Mesodermal cell (in vitro differentiated cells): Measurements from ENCODE around the gene UNC13A.

Experiments
- H3K27ac ChIP-seq: 2 replicates; pipeline ENCODE4 v1.7.0; 2013; ENCODE audit warnings: mild to moderate bottlenecking, low read depth, low read length, moderate library complexity; ENCODE audit not compliant: severe bottlenecking
- H3K36me3 ChIP-seq: 2 replicates; pipeline ENCODE4 v1.7.1; 2013; ENCODE audit warnings: mild to moderate bottlenecking, low read length, moderate library complexity; ENCODE audit not compliant: control insufficient read depth, insufficient read depth
- H3K4me1 ChIP-seq: one replicate; pipeline ENCODE4 v1.7.1; 2013; ENCODE audit warnings: mild to moderate bottlenecking, low read length; ENCODE audit not compliant: insufficient read depth, control insufficient read depth, poor library complexity, severe bottlenecking
- H3K4me3 ChIP-seq: 2 replicates; pipeline ENCODE4 v1.7.0; 2013; ENCODE audit warnings: low read length, control low read depth, mild to moderate bottlenecking; ENCODE audit not compliant: insufficient read depth, poor library complexity, severe bottlenecking; ENCODE audit errors: extremely low read depth
- H3K9me3 ChIP-seq: 2 replicates; pipeline ENCODE4 v1.7.1; 2013; ENCODE audit warnings: mild to moderate bottlenecking, low read length, moderate library complexity; ENCODE audit not compliant: control insufficient read depth
- WGBS, 2 experiments: methylation state at CpG; one replicate each; pipeline ENCODE4 v1.1.5; 2013; ENCODE audit warnings: missing lambda C conversion rate in 2 of 2; ENCODE audit not compliant: insufficient coverage in 2 of 2; 5-methylcytosine and 5-hydroxymethylcytosine counted together

UNC13A gene

GRCh38 chr19:17627161-17627560 lies 61.0 kb downstream of the UNC13A start:
- Histone ChIP-seq H3K4me3 (no peak overlapping the region), H3K36me3 (no peaks in the 10 kb centered on the region), H3K27ac (no peak overlapping the region), H3K4me1 (no peaks in the 10 kb centered on the region), H3K9me3 (peaks cover 1% of the 10 kb centered on the region)
- 93 to 100% methylated on average over 2 of the region's 3 CpGs for WGBS, 2 experiments

- WGBS, 2 experiments = 86 to 93% methylated on average over 9 of the region's 12 CpGs
- H3K9me3 ChIP-seq = peaks cover 7% of the 10 kb centered on the region
Observed at GRCh38 chr19:17626456-17627015, 61.6 kb downstream of the UNC13A start.

GRCh38 chr19:17625980-17626379 lies 62.2 kb downstream of the UNC13A start:
- Histone ChIP-seq H3K4me1 (no peaks in the 10 kb centered on the region), H3K36me3 (no peaks in the 10 kb centered on the region), H3K4me3 (no peak overlapping the region), H3K27ac (no peak overlapping the region), H3K9me3 (peaks cover 8% of the 10 kb centered on the region)
- WGBS, 2 experiments = 90 to 95% methylated on average over 2 of the region's 2 CpGs

More at GRCh38 chr19:17626456-17627015, 61.6 kb downstream of the UNC13A start:
- H3K4me1 ChIP-seq = no peaks in the 10 kb centered on the region
- no peaks in the 10 kb centered on the region for H3K36me3 ChIP-seq
- no peak overlapping the region for H3K27ac ChIP-seq
- H3K4me3 ChIP-seq = no peak overlapping the region

- WGBS, 2 experiments = 86 to 100% methylated on average over 1 of the region's 1 CpG
- Histone ChIP-seq H3K36me3 (no peaks in the 10 kb centered on the region), H3K27ac (no peak overlapping the region), H3K4me3 (no peak overlapping the region), H3K4me1 (no peaks in the 10 kb centered on the region), H3K9me3 (peaks cover 8% of the 10 kb centered on the region)
Observed at GRCh38 chr19:17625043-17625442, 63.1 kb downstream of the UNC13A start.

GRCh38 chr19:17624314-17624991 lies 63.7 kb downstream of the UNC13A start:
- peaks cover 8% of the 10 kb centered on the region for H3K9me3 ChIP-seq
- H3K4me3 ChIP-seq = no peak overlapping the region
- H3K4me1 ChIP-seq = no peaks in the 10 kb centered on the region
- H3K27ac ChIP-seq = no peak overlapping the region
- WGBS, 2 experiments = 93% methylated on average over 12 to 14 of the region's 16 CpGs
- no peaks in the 10 kb centered on the region for H3K36me3 ChIP-seq

DNA sequence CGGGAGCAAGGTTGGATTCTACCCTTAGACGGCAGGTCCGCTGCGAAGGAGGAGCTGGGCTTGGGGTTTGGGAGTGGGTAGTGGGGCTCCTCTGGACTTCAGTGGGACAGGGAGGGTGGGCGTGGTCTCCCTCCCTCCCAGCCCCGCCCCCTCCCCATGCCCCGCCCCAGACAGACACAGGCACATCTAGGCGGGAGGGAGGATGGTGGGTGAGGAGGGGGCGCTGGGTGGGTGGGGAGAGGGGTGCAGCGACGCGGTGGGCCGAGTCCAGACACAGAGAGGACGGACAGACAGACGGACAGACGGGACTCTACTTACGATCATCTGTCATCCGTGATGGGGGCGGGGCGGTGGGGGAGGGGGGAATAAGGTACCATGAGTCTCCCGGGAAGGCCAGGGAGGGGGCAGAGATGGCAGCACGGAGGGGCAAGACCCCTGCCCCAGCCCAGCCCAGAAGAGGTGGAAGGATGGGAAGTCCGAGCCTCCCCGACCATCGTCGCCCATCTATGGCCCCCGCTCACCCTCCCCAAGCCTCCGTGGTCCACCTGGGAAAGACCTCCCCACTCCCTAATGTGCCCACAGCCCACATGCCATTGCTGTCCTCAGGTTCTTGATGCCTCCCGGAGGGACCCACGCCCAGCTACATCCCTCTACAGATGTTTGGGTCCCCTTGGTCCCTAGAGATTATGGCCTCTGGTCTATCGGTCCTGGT lies 64.8 kb downstream of the UNC13A start:
- no peak overlapping the region for H3K4me3 ChIP-seq
- H3K27ac ChIP-seq = no peak overlapping the region
- 91 to 92% methylated on average over 12 to 18 of the region's 31 CpGs for WGBS, 2 experiments

DNA sequence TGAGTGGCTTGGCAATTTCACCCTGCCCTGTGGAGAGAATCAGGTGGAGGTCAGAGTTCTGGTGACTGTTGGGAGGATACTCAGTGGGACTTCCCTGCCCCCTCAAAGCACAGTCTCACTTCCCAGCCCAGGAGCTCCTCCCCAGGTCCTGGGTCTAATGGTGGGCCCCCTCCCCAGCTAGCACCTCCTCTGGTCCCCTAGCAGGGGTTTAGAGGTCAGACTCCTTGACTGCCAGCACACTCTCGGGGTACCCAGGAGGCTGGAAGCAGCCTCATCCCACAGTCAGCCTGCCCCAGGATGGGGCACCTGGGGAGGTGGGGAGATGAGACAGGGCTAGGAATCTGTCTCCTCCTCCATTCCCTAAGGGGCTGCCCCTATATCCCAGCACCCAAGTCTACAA lies 67.5 kb downstream of the UNC13A start:
- no CpG with 5 or more reads among the region's 1 CpG for WGBS, 2 experiments
- no peaks in the 10 kb centered on the region for H3K36me3 ChIP-seq
- H3K27ac ChIP-seq = no peak overlapping the region
- peaks cover 8% of the 10 kb centered on the region for H3K9me3 ChIP-seq
- H3K4me3 ChIP-seq = no peak overlapping the region
- peaks cover 7% of the 10 kb centered on the region for H3K4me1 ChIP-seq

More for the DNA sequence above, 64.8 kb downstream of the UNC13A start:
- H3K4me1 ChIP-seq = no peaks in the 10 kb centered on the region
- H3K36me3 ChIP-seq = no peaks in the 10 kb centered on the region
- H3K9me3 ChIP-seq = peaks cover 8% of the 10 kb centered on the region

DNA sequence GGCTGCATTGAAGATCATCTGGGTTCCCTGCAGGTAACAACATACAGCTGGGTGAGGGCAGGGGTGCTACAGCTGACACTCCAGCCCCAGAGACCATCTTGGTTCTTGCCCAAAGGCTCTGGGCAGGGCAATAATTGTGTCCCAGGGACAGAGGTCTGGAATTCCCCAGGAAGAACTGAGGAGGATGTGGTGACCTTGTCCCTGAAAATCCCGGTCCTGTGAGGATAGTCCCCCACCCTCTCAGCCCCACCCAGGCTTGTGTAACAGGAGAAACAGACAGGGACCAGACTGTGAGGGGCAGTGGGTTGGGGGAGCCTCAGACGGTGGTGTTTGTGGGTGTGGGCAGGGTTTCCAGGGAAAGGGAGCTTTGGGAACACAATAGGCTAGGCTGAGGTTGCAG lies 69.2 kb downstream of the UNC13A start:
- 71% methylated on average over 1 of the region's 2 CpGs; no CpG with 5 or more reads in 1 of the 2 experiments for WGBS, 2 experiments
- Histone ChIP-seq H3K36me3 (no peaks in the 10 kb centered on the region), H3K9me3 (peaks cover 8% of the 10 kb centered on the region), H3K4me1 (peaks cover 7% of the 10 kb centered on the region), H3K4me3 (no peak overlapping the region), H3K27ac (no peak overlapping the region)

- H3K4me3 ChIP-seq = no peak overlapping the region
- 90 to 94% methylated on average over 2 of the region's 7 CpGs for WGBS, 2 experiments
- peaks cover 7% of the 10 kb centered on the region for H3K4me1 ChIP-seq
- peaks cover 8% of the 10 kb centered on the region for H3K9me3 ChIP-seq
- H3K27ac ChIP-seq = no peak overlapping the region
- H3K36me3 ChIP-seq = no peaks in the 10 kb centered on the region
Observed at GRCh38 chr19:17618281-17618903, 69.8 kb downstream of the UNC13A start.

DNA sequence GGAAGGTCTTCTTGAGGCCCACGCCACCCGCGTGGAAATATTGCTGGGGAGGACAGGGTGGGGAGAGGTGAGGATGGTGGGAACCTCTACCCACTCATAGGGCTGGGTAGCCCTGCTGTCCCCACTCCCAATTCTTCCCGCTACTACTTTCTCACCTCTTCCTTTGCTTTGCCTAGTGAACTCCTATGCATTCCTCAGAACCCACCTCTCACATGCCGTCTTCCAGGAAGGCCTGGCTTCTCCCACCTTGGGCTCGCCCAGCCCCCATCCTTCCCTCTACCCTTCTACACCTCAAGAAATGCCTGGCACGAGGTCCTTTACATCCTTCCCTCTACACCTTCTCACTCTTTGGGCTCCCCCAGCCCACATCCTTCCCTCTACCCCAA lies 70.4 kb downstream of the UNC13A start:
- Histone ChIP-seq H3K27ac (no peak overlapping the region), H3K4me1 (peaks cover 7% of the 10 kb centered on the region), H3K4me3 (no peak overlapping the region), H3K9me3 (peaks cover 8% of the 10 kb centered on the region), H3K36me3 (no peaks in the 10 kb centered on the region)
- WGBS, 2 experiments = 89 to 100% methylated on average over 4 of the region's 7 CpGs
